Stomach (tissue), 9 donors: ENCODE measurements around the gene COL18A1. TPM values are rescaled to one million over a fixed set of nuclear protein-coding genes. Genes with fewer than 3 reads are reported as not detected.

ENCODE experiments used
- DNase-seq, 2 donors: peaks; one replicate each; pipeline versions ENCODE4 v3.0.0 to v3.0.0-alpha.2; 2013 to 2019
- H3K27ac ChIP-seq, 5 donors: fragments of 200-600 bp in 4 of 5; sonication (generic) in 4 of 5; one replicate each; pipeline ENCODE4 v1.5.1; 2013 to 2019; ENCODE audit warnings: mild to moderate bottlenecking in 1 of 5, moderate library complexity in 1 of 5
- H3K27me3 ChIP-seq, 3 donors: fragments of 200-600 bp; sonication (generic); one replicate each; pipeline ENCODE4 v1.5.1; 2017 to 2019; ENCODE audit warnings: mixed run types in 1 of 3
- H3K36me3 ChIP-seq, 4 donors: fragments of 200-600 bp; sonication (generic); 1 replicate in 3 of 4; 2 replicates in 1 of 4; pipeline ENCODE4 v1.5.1; 2016 to 2019
- H3K4me1 ChIP-seq, 4 donors: fragments of 200-600 bp; sonication (generic); one replicate each; pipeline ENCODE4 v1.5.1; 2016 to 2019
- H3K4me3 ChIP-seq, 4 donors: fragments of 200-600 bp; sonication (generic) in 3 of 4; one replicate each; pipeline ENCODE4 v1.5.1; 2016 to 2019; ENCODE audit warnings: mild to moderate bottlenecking in 1 of 4
- H3K9me3 ChIP-seq, 4 donors: fragments of 200-600 bp; sonication (generic); one replicate each; pipeline ENCODE4 v1.5.1; 2016 to 2019
- CTCF ChIP-seq, 7 experiments: fragments of 450-650 bp in 4 of 7; fragments of 200-600 bp in 3 of 7; sonication (generic) in 3 of 7; IDR thresholded peaks; one replicate each; pipeline ENCODE4 v1.5.1; 2016 to 2019; ENCODE audit warnings: antibody characterized with exemption in 7 of 7, control low read depth in 2 of 7, mild to moderate bottlenecking in 1 of 7
- EP300 ChIP-seq: sonication (generic); formaldehyde crosslinking; IDR thresholded peaks from one replicate; pipeline ENCODE4 v1.6.1; 2017; ENCODE audit warnings: antibody characterized with exemption
- POLR2A ChIP-seq, 4 donors: fragments of 450-650 bp; IDR thresholded peaks; one replicate each; pipeline ENCODE4 v1.6.1; 2016; ENCODE audit warnings: antibody characterized with exemption in 4 of 4, control low read depth in 2 of 4, mild to moderate bottlenecking in 1 of 4, moderate library complexity in 1 of 4
- POLR2AphosphoS5 ChIP-seq, 3 donors: sonication (generic); formaldehyde crosslinking; IDR thresholded peaks; one replicate each; pipeline ENCODE4 v1.6.1; 2016; ENCODE audit warnings: antibody characterized with exemption in 3 of 3
- WGBS, 5 donors: extraction: QIAGEN DNeasy Blood & Tissue Kit in 3 of 5; methylation state at CpG; one replicate each; pipeline versions ENCODE4 v1.1.5 to v1.1.7; 2013 to 2018; 5-methylcytosine and 5-hydroxymethylcytosine counted together
- intact Hi-C: fragments of 100-400 bp; cut with DNase I; formaldehyde crosslinking; loops from one replicate; pipeline ENCODE4 v1.15.1; 2023; ENCODE audit warnings: low total_unique reads
- polyA plus RNA-seq, 3 donors: library from polyadenylated mRNA; stranded (reverse); fragments of 200-250 nt; gene quantifications; one replicate each; pipeline ENCODE4 v1.2.3, GENCODE V29; 2013
- total RNA-seq, 5 donors: library from RNA; depleted of rRNA; stranded (reverse); fragments of >200 nt; gene quantifications; one replicate each; pipeline versions ENCODE4 v1.1.0 to v1.2.3, GENCODE V29; 2014 to 2016
- donor health status: healthy with polysubstance abuse.
- donor health status: Bipolar disorder and iron deficiency.
- donor health status: healthy.

The COL18A1 gene
- total and polyA plus RNA-seq, 8 donors, result 19.8 to 212 (median 34.6) TPM

GRCh38 chr21:45413922-45414321, 9.0 kb downstream of the COL18A1 start:
- Histone ChIP-seq H3K27me3 (peaks cover 0 to 18% (median 0%) of the 10 kb centered on the region in 3 donors), H3K27ac (no peak overlapping the region), H3K9me3 (no peaks in the 10 kb centered on the region), H3K4me1 (peaks cover 0 to 15% (median 9%) of the 10 kb centered on the region in 4 donors), H3K36me3 (no peaks in the 10 kb centered on the region), H3K4me3 (no peak overlapping the region)
- TF ChIP-seq POLR2A (IDR thresholded peaks at IDR 0.05), result no peak
- TF ChIP-seq POLR2AphosphoS5 (IDR thresholded peaks at IDR 0.05), result no peak
- TF ChIP-seq CTCF (IDR thresholded peaks at IDR 0.05), result no peak
- no peak for TF ChIP-seq EP300
- no peak for DNase-seq
- intact Hi-C loops, result no loop called here
- WGBS, 5 donors, result 80 to 88% (median 87%) methylated on average over 7 of the region's 7 CpGs

- Histone ChIP-seq H3K9me3 (no peaks in the 10 kb centered on the region), H3K4me1 (peaks cover 0 to 21% (median 8%) of the 10 kb centered on the region in 4 donors), H3K4me3 (no peak overlapping the region), H3K27ac (no peak overlapping the region), H3K36me3 (no peaks in the 10 kb centered on the region), H3K27me3 (peaks cover 0 to 11% (median 0%) of the 10 kb centered on the region in 3 donors)
- intact Hi-C loops, result no loop called here
- TF ChIP-seq POLR2A (IDR thresholded peaks at IDR 0.05) (no peak), EP300 (no peak), CTCF (IDR thresholded peaks at IDR 0.05) (no peak), POLR2AphosphoS5 (IDR thresholded peaks at IDR 0.05) (no peak)
- 91 to 96% (median 92%) methylated on average over 20 to 25 of the region's 25 CpGs for whole genome bisulfite sequencing, 5 donors
- no peak for DNase-seq
These were observed 9.6 kb downstream of the COL18A1 start for GRCh38 chr21:45414396-45415187.

GRCh38 chr21:45415188-45415942, 10.4 kb downstream of the COL18A1 start:
- peaks cover 4 to 28% (median 11%) of the 10 kb centered on the region in 4 donors for H3K4me1 ChIP-seq
- no peak for DNase-seq
- H3K36me3 ChIP-seq, result no peaks in the 10 kb centered on the region
- H3K9me3 ChIP-seq, result no peaks in the 10 kb centered on the region
- TF ChIP-seq POLR2AphosphoS5 (IDR thresholded peaks at IDR 0.05) (no peak), EP300 (no peak), POLR2A (IDR thresholded peaks at IDR 0.05) (no peak), CTCF (IDR thresholded peaks at IDR 0.05) (no peak)
- WGBS, 5 donors, result 90 to 93% (median 91%) methylated on average over 27 to 32 of the region's 32 CpGs
- intact Hi-C loops, result no loop called here
- no peak overlapping the region for H3K27ac ChIP-seq
- H3K27me3 ChIP-seq, result peaks cover 0 to 4% (median 0%) of the 10 kb centered on the region in 3 donors
- H3K4me3 ChIP-seq, result no peak overlapping the region

GRCh38 chr21:45415943-45416611, 11.1 kb downstream of the COL18A1 start:
- Histone ChIP-seq H3K9me3 (no peaks in the 10 kb centered on the region), H3K4me1 (peaks cover 12 to 30% (median 14%) of the 10 kb centered on the region in 4 donors), H3K27ac (no peak overlapping the region), H3K27me3 (no peaks in the 10 kb centered on the region), H3K4me3 (no peak overlapping the region), H3K36me3 (no peaks in the 10 kb centered on the region)
- intact Hi-C loops, result no loop called here
- no peak for DNase-seq
- WGBS, 5 donors, result 75 to 84% (median 79%) methylated on average over 21 to 25 of the region's 25 CpGs
- no peak for TF ChIP-seq EP300
- TF ChIP-seq POLR2A (IDR thresholded peaks at IDR 0.05), result no peak
- TF ChIP-seq POLR2AphosphoS5 (IDR thresholded peaks at IDR 0.05), result no peak
- TF ChIP-seq CTCF (IDR thresholded peaks at IDR 0.05), result no peak
